ENCODE results near the gene OBSCN.

OBSCN gene

DNA sequence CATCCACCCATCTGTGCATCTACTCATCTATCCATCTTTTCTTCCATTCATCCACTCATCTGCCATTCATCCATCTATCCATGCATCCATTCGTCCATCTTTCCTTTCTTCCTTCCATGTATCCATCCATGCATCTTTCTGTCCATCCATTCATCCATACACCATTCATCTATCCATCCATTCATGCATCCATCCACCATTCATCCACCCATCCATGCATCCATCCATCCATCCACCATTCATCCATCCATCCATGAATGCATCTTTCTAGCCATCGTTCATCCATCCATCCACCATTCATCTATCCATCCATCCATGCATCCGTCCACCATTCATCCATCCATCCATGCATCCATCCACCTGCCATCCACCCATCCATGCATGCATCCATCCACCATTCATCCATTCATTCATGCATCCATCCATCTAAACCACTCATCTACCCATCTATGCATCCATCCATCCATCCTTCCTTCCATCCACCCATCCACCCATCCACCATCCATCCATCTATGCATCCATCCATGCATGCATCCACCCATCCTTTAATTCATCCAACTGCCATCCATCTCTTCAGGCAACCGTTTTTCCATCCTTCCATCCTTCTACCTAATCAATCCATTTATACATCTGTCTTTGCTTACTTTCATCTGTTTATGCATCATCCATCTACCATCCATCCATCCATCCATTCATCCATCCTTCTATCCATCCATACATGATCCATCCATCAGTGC is 111.7 kb downstream of the OBSCN start:
- DNase-seq (ENCODE audit: low read depth, low spot score): no peak

DNA sequence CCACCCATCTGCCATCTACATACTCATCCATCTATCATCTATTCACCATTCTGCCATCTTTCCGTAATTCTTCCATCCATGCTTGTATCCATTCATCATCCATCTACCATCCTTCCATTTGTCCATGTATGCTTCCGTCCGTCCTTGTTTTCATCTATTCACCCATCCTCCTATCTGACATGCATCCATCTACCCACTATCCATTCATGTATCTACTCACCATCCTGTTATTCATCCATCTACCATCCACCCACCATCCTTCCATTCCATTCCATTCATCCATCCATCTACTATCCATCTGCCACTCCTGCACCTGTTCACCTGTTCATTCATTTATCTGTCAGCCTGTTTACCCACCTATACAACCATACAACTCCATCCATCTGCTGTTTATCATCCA is 112.5 kb downstream of the OBSCN start:
- no peak for DNase-seq (ENCODE audit: low read depth, low spot score)

GRCh38 chr1:228321435-228321834 is 113.6 kb downstream of the OBSCN start:
- no peak for DNase-seq (ENCODE audit: low read depth, low spot score)

DNA sequence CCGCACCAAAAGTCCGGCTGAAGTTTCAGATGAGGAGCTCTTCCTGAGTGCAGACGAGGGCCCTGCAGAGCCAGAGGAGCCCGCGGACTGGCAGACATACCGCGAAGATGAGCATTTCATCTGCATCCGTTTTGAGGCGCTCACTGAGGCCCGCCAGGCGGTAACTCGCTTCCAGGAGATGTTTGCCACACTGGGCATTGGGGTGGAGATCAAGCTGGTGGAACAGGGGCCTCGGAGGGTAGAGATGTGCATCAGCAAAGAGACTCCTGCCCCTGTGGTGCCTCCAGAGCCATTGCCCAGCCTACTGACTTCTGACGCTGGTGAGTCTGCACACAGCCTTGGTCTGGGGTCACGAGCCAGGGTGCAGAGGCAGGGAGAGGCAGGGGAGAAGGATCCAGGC is 114.1 kb downstream of the OBSCN start:
- no peak for DNase-seq (ENCODE audit: low read depth, low spot score)

DNA sequence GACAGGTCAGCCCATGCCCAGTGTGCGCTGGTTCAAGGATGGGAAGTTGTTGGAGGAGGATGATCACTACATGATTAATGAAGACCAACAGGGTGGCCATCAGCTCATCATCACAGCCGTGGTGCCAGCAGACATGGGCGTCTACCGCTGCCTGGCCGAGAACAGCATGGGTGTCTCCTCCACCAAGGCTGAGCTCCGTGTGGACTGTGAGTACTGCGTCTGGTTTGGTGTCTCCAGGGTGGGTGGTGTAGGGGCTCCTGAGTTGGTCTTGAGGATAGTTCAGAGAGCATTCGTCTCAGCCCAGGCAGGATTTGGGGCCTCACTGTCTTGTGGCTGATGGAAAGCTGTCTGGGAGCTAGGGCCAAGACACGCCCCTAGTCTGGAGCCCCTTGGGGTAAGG is 115.6 kb downstream of the OBSCN start:
- DNase-seq (ENCODE audit: low read depth, low spot score): no peak

DNA sequence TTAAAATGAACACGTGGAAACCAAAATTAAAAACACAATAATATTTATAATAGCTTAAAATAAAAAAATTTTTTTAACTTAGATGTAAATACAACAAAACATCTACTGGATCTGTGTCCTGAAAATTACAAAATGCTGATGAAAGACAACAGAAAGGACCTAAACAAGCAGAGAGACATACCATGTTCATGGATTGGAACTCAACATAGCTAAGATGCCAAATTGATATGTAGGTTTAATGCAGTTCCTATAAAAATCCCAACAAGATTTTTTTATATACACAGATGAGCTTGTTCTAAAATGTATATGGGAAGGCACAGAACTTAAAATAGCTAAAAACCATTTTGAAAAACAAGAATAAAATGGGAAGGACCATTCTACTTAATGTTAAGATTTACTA is 117.4 kb downstream of the OBSCN start:
- no peak for DNase-seq (ENCODE audit: low read depth, low spot score)

DNA sequence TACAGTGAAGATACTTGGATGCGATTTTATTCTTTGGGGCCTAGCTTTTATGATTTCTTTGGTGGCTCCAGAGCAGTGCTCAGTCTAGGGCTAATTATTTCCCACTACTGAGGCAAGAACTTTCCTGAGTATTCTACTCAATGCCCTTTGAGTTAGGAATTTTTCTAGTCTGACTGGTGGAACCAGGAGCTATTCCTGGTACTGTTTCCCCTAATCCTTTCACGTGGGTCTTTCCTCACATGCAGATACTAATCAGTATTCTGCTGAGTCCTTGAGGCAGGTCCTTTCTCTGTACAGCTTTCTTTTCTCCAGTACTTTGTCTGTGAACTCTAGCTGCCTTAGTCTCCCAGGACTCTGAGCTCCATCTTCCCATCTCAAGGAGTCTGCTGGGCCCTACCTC is 122.0 kb downstream of the OBSCN start:
- DNase-seq (ENCODE audit: low read depth, low spot score): no peak

DNA sequence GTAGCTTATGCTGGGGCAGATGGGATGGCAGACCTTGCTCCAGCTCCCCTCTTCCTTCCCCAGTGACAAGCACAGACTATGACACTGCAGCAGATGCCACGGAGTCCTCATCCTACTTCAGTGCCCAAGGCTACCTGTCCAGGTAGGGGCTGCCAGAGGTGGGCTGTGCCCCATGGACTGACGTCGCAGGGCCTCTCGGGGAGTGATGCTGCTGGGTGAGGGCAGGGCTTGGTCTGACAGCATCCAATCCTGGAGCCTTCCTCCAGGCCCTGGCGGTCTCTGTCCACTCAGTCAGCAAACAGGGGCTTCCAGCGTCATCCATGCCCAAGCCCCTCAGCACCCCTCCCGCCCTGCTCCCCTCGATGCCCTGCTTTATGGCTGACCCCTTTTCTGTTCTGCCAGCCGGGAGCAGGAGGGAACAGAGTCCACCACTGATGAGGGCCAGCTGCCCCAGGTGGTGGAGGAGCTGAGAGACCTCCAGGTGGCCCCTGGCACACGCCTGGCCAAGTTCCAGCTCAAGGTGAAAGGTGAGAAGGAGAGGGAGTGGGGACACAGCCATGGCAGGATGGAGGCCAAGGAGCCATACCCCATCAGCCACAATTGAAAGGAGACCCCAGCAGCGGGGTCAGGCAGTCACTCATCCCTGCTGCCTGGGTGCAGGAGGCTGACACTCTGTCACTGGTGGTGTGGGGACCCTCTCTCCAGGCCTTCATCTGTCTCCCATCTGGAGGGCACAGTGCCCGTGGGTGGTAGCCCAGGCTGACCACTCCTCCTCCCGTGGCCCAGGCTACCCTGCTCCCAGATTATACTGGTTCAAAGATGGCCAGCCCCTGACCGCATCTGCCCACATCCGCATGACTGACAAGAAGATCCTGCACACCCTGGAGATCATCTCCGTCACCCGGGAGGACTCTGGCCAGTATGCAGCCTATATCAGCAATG is 125.2 kb downstream of the OBSCN start:
- DNase-seq (ENCODE audit: low read depth, low spot score): no peak

DNA sequence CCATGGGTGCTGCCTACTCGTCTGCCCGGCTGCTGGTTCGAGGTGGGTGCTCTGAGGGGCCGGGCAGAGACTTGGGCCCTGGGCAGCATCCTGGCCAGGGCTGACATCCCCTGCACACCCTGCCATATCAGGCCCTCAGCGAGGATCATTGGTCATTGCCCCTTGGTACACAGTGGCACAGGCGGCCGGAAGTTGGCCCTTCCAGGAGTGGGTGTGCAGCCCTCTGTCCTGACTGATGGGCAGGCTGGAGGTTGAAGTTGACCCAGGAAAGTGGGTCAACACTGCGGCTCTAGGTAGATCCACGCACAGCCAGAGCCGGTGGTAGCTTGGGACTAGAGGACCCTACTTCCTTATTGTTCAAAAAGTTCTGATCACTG is 125.9 kb downstream of the OBSCN start:
- DNase-seq (ENCODE audit: low read depth, low spot score): no peak

GRCh38 chr1:228334226-228334935 is 126.5 kb downstream of the OBSCN start:
- no peak for DNase-seq (ENCODE audit: low read depth, low spot score)

GRCh38 chr1:228334954-228335353 is 127.1 kb downstream of the OBSCN start:
- DNase-seq (ENCODE audit: low read depth, low spot score): no peak

- no peak for DNase-seq (ENCODE audit: low read depth, low spot score)
Observed at GRCh38 chr1:228335406-228336307, 127.8 kb downstream of the OBSCN start.

GRCh38 chr1:228336308-228337030 is 128.6 kb downstream of the OBSCN start:
- DNase-seq (ENCODE audit: low read depth, low spot score): no peak

DNA sequence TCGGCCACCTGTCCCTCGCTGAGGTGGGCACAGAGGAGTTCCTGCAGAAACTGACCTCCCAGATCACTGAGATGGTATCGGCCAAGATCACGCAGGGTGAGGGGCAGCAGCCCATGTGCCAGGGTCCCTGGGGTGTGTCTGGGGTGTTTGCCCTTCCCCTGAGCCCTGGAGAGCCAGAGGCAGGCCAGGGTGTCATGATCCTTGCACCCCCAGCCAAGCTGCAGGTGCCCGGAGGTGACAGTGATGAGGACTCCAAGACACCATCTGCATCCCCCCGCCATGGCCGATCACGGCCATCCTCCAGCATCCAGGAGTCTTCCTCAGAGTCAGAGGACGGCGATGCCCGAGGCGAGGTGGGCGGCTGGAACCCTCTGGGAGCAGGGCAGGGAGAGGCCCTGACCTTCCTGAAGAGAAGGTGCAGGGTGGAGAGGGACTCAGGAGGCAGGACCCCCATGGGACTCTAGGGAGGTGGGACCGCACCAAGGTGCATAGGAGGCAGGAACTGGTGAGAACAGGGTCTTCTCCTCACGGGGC is 129.3 kb downstream of the OBSCN start:
- DNase-seq (ENCODE audit: low read depth, low spot score): no peak

- no peak for DNase-seq (ENCODE audit: low read depth, low spot score)
Observed at GRCh38 chr1:228337711-228338520, 130.1 kb downstream of the OBSCN start.

DNA sequence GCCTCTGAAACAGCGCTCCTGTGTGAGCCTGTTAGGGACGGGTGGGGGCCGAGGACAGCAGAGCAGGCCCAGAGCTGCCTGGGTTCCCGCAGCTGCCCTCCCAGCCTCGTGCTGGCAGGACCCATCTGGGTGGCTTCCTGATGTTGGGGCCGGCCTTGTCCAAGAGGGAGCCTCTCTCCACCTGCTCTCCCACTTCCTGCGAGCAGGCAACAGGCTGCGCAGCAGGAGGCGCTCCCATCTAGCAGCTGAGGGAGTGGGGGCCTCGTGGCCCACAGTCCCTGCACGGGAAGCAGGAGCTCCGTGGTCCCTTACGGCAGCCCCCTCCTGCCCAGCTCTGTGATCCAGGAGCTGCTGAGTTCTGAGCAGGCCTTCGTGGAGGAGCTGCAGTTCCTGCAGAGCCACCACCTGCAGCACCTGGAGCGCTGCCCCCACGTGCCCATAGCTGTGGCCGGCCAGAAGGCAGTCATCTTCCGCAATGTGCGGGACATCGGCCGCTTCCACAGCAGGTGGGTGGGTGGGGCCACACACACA is 130.7 kb downstream of the OBSCN start:
- DNase-seq (ENCODE audit: low read depth, low spot score): no peak

- no peak for DNase-seq (ENCODE audit: low read depth, low spot score)
Observed at GRCh38 chr1:228339059-228339704, 131.3 kb downstream of the OBSCN start.

DNA sequence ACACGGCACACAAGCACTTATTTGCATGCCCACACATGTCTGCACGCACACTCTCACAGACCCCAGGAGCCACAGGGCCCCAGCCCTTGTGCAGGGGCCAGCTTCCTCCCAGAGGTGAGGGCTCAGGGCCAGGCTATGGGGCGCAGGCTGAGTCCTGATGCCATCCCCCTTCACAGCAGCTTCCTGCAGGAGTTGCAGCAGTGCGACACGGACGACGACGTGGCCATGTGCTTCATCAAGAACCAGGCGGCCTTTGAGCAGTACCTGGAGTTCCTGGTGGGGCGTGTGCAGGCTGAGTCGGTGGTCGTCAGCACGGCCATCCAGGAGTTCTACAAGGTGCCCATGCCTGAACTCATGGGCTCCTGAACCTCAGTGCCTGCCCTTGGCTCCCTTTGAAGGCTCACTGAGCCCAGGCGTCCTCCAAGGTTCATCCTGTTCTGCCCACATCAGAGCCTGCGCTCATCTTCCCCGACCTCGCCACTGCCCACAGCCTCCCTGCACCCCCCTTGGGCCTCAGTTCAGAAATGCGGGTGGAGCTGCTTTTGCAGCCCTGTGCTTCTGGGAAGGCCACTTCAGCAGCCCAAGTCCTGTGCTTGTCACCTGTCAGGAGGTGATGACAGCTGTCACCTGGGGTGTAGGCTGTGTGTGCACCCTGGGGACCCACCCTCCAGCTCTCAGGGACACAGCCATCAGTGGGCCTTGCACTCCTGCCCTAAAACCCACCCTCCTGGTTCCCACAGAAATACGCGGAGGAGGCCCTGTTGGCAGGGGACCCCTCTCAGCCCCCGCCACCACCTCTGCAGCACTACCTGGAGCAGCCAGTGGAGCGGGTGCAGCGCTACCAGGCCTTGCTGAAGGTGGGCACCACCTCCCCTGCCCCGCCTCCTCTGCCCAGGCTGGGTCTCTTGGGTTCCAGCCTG is 132.2 kb downstream of the OBSCN start:
- DNase-seq (ENCODE audit: low read depth, low spot score): no peak
